GM12864 (cell line): ENCODE data around the gene ATG9A.

Source experiments
- DNase-seq: peaks from one replicate; pipeline ENCODE4 v3.0.0-alpha.2; 2011; ENCODE audit warnings: low read depth
- H3K4me3 ChIP-seq: 2 replicates; pipeline ENCODE4 v1.5.1; 2011; ENCODE audit warnings: mild to moderate bottlenecking, low read depth, low read length, control low read depth
- TF ChIP-seq, protein P1 (sequence below): IDR thresholded peaks from 2 replicates; pipeline ENCODE4 v1.5.1; 2011; ENCODE audit warnings: low read depth, mild to moderate bottlenecking, moderate library complexity, low read length, control low read depth, inconsistent platforms; ENCODE audit errors: missing control alignments

Gene ATG9A

DNA sequence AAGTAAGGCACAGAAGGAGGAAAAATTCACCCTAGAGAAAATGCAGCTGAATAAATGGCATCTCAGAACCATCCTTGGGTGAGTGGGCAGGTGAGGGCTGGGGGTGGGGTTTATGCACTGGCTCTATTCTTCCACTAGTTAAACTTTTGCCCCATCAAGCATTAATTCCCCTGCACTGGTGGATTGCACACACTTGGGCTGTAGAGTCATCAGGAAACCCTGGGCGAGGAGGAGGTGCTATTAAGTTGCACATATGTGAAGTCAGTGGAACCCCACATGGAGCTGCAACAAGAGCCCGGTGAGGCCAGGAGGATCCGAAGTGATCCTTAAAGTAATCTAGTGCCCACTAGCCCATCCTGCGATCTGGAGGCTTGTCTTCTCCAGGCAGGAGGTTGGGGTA is 42.9 kb upstream of the ATG9A start:
- TF ChIP-seq, protein P1, sequence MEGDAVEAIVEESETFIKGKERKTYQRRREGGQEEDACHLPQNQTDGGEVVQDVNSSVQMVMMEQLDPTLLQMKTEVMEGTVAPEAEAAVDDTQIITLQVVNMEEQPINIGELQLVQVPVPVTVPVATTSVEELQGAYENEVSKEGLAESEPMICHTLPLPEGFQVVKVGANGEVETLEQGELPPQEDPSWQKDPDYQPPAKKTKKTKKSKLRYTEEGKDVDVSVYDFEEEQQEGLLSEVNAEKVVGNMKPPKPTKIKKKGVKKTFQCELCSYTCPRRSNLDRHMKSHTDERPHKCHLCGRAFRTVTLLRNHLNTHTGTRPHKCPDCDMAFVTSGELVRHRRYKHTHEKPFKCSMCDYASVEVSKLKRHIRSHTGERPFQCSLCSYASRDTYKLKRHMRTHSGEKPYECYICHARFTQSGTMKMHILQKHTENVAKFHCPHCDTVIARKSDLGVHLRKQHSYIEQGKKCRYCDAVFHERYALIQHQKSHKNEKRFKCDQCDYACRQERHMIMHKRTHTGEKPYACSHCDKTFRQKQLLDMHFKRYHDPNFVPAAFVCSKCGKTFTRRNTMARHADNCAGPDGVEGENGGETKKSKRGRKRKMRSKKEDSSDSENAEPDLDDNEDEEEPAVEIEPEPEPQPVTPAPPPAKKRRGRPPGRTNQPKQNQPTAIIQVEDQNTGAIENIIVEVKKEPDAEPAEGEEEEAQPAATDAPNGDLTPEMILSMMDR, result no peak
- H3K4me3 ChIP-seq, result no peak overlapping the region
- no peak for DNase-seq

DNA sequence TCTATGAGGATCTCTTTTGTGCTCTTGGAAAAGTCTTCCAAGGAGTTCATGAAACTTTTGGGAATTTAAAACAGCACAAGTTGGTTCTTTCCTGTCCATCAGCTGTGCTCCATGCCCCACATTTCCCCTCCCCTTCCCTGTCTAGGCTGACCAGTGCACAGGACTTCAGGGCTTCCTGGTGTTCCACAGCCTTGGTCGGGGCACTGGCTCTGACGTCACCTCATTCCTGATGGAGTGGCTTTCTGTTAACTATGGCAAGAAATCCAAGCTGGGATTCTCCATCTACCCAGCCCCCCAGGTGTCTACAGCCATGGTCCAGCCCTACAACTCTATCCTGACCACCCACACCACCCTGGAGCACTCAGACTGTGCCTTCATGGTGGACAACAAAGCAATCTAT is 41.6 kb upstream of the ATG9A start:
- TF ChIP-seq, protein P1, result no peak
- no peak for DNase-seq
- H3K4me3 ChIP-seq, result no peak overlapping the region

DNA sequence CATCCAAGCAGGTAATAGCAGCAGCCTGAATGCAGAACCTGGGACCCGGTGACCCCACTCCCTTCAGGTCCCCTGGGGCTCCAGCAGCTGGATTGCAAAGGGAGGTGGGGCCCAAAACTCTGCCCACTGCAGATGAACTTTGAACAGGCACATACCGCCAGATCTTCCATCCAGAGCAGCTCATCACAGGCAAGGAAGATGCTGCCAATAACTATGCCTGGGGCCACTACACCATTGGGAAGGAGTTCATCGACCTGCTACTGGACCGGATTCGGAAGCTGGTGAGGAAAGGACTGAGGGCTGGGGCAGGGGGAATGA is 40.6 kb upstream of the ATG9A start:
- DNase-seq, result no peak
- TF ChIP-seq, protein P1, result no peak
- H3K4me3 ChIP-seq, result no peak overlapping the region

DNA sequence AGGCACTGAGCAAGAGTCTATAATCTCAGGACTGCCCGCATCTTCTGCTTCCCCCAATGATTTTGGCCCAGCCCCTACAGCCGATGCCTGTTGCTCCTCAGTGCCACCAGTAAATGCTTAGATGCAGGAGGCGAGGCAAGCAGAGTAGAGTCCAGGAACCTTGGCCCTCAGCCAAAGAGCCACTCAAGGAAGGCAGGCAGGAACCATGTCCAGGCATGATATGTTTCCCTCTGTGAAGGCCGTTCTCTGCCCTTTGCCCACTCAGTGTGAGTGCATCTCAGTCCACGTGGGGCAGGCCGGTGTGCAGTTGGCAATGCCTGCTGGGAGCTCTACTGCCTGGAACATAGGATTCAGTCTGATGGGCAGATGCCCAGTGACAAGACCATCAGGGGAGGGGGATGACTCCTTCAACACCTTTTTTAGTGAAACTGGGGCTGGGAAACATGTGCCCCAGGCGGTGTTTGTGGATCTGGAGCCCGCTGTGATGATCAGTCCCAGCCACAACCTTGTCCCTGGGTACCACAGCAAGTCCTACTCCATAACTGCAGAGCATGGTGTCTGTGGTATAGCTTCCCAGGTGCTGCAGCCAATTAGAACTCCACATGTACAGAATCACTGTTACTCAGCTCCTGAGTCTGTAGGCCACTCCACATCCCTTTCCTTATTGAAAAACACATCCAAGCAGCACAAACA is 40.1 kb upstream of the ATG9A start:
- TF ChIP-seq, protein P1, result no peak
- DNase-seq, result no peak
- H3K4me3 ChIP-seq, result no peak overlapping the region

DNA sequence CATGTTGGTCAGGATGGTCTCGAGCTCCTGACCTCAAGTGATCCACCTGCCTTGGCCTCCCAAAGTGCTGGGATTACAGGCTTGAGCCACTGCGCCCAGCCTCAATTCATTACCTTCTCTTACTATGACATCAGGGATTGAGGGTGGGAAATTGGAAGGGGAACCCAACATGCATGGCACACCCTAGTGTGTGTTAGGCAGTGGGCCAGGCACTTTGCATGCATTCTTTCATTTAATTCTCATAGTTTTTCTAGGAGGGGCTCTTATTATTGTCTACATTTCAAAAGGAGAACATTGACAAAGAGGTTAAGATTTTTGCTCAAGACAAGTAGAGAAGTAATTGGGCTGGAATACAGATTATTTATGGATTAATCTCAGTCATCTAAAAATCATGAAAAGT is 38.9 kb upstream of the ATG9A start:
- no peak overlapping the region for H3K4me3 ChIP-seq
- no peak for DNase-seq
- TF ChIP-seq, protein P1, result no peak

DNA sequence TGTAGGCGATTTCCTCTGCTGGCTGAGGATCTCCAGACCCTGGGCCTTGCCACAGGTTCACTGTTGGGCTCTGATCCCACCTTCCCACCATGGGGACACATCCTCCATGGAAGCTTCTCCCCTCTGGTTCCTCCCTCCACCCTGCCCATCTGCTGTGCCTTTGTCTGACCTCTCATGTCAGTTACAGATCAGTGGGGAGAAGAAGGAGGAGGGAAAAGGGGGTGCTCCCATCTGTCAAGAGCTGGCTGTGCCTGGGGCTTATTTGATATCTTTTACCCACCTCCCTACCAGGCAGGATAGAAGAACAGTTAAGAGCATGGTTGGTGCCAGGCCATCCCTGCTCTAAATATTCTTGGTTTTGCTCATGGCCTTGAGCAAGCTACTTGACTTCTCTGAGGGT is 37.5 kb upstream of the ATG9A start:
- TF ChIP-seq, protein P1, result no peak
- DNase-seq, result no peak
- no peak overlapping the region for H3K4me3 ChIP-seq

DNA sequence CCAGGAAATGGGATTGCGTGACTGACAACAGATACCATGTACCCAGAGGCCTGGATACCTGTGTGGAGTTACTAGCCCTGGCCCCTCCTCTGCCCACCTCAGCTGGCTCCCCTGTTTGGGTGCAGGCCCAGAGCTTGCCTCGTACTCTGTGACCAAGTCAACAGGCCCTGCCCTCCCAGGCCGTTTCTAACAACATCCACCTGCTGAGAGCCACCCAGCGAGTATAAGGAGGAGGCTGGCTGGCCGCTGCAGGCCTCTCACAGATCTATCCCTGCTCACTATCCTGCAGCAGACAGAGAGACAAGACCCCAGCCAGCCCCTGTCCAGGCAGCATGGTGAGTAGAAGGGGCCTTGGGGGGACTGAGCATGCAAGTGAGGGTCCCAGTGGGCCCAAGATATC is 36.8 kb upstream of the ATG9A start:
- no peak for DNase-seq
- no peak overlapping the region for H3K4me3 ChIP-seq
- TF ChIP-seq, protein P1, result no peak
